HUES48 (cell line): ENCODE data around the gene FIBP.

ENCODE experiments used
- H3K27ac ChIP-seq: one replicate; pipeline ENCODE4 v1.7.0; 2013; ENCODE audit warnings: low read depth, low read length, inconsistent platforms
- H3K27me3 ChIP-seq: 2 replicates; pipeline ENCODE4 v1.6.1; 2013; ENCODE audit warnings: mild to moderate bottlenecking, low read length; ENCODE audit not compliant: control insufficient read depth, insufficient read depth
- H3K36me3 ChIP-seq: 2 replicates; pipeline ENCODE4 v1.6.1; 2013; ENCODE audit warnings: low read length; ENCODE audit not compliant: control insufficient read depth, insufficient read depth
- H3K4me1 ChIP-seq: 2 replicates; pipeline ENCODE4 v1.6.1; 2013; ENCODE audit warnings: mild to moderate bottlenecking, low read length; ENCODE audit not compliant: control insufficient read depth, insufficient read depth
- H3K4me3 ChIP-seq: 2 replicates; pipeline ENCODE4 v1.5.1; 2013; ENCODE audit warnings: mild to moderate bottlenecking, low read depth, low read length
- H3K9ac ChIP-seq: 2 replicates; pipeline ENCODE4 v1.6.1; 2013; ENCODE audit warnings: mild to moderate bottlenecking, low read depth, low read length, moderate library complexity
- H3K9me3 ChIP-seq: 2 replicates; pipeline ENCODE4 v1.6.1; 2013; ENCODE audit warnings: low read length; ENCODE audit not compliant: control insufficient read depth, insufficient read depth

FIBP gene

DNA sequence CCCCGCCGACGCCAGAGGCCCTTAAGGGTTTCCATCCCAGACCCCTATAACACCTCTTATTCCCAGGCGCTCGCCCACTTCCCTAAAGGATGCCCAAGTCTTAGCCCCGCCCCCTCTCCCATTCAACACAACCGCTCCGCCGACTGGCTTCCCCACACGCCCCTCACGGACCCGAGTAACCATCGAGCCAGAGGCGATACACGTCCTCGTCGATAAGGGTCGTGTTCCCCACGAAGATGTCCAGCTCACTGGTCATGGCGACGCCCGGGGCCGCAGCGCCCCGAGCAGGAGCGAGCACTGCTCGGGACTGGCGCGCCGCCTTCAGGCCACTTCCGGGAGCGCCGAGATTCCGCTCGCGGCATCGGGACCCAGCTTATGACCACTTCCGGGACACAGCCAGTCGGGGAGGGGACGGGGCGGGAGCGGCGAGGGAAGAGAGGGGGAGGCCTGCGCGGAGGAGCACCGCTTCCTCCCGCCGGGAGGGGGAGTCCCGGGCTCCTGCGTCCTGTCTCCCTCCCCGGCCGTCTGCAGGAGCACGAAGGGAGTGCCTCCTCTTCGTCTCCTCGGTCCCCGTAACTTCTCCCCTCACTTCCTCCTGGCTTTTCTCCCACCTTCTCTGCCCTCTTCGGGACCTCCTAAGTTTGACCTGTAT lies at the start of gene FIBP:
FIBP (minus strand) TSS at position 309 of the 652 bp plus-strand sequence; CDS start at position 256, 53 bp downstream.
- Histone ChIP-seq H3K4me1 (peaks cover 23% of the 10 kb centered on the region), H3K36me3 (peaks cover 36% of the 10 kb centered on the region), H3K27me3 (peaks cover 18% of the 10 kb centered on the region)

DNA sequence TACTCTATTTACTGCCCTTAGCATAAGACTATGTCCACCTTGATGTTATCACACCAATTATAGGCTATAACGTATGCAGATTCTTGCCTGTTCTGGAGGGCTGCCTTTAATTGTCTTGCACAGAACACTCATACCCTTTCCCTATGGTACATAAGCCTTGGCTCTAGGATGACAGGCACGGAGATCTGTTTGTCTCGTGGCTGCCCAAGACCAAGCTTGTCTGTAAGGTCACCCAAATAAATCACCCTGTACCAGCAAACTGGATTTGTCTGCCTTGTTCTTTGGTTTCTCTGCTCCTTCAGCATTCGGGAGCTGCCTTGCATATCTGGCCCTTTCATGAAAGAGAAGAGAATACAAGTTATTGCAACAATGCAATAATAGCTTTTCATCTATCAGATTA lies 49.5 kb upstream of the FIBP start:
- Histone ChIP-seq H3K27ac (no peak overlapping the region), H3K9ac (no peak overlapping the region), H3K4me1 (peaks cover 5% of the 10 kb centered on the region; the same call in 1 of the 2 replicates), H3K4me3 (no peak overlapping the region), H3K9me3 (no peaks in the 10 kb centered on the region), H3K36me3 (no peaks in the 10 kb centered on the region), H3K27me3 (no peaks in the 10 kb centered on the region)

More for the DNA sequence above, at the start of gene FIBP:
- Histone ChIP-seq H3K9ac (peak within 1 kb of the TSS; percentile 54; the same call in 1 of the 2 replicates), H3K9me3 (no peaks in the 10 kb centered on the region), H3K27ac (peak within 1 kb of the TSS; percentile 85), H3K4me3 (peak within 1 kb of the TSS; percentile 83)

DNA sequence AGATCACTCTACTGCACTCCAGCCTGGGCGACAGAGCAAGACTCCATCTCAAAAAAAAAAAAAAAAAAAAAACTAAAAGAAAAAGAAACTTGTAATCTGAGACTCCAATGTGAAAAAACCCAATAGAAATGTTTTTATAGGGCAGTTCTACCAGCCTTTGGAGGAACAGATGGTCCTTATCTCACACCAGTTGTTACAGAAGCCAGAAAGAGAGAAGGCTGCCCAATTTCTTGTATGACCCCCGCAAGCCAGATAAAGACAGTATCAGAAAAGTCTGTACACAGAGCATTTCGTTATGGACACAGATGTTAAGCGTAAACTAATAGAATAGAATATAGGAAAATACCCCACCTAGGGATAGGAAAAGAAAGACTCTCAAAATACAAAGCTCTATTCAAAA lies 45.7 kb upstream of the FIBP start:
- no peaks in the 10 kb centered on the region for H3K27me3 ChIP-seq
- H3K27ac ChIP-seq, result no peak overlapping the region

DNA sequence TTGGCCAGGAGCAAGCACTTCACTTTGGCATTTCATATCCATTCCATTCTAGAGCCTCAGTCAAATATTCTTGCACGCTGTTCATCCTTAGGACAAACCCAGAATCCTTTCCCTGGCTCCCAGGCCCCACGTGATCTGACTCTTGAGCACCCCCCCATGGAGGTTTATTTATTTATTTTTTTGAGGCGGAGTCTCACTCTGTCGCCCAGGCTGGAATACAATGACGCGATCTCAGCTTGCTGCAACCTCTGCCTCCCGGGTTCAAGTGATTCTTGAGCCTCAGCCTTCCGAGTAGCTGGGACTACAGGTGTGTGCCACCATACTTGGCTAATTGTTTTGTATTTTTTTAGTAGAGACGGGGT lies 44.3 kb upstream of the FIBP start:
- Histone ChIP-seq H3K27me3 (no peaks in the 10 kb centered on the region), H3K36me3 (no peaks in the 10 kb centered on the region), H3K27ac (no peak overlapping the region), H3K4me3 (no peak overlapping the region), H3K9me3 (no peaks in the 10 kb centered on the region), H3K4me1 (peaks cover 8% of the 10 kb centered on the region), H3K9ac (no peak overlapping the region)

More for the DNA sequence above, 45.7 kb upstream of the FIBP start:
- Histone ChIP-seq H3K9ac (no peak overlapping the region), H3K4me1 (no peaks in the 10 kb centered on the region; the same call in 1 of the 2 replicates), H3K9me3 (no peaks in the 10 kb centered on the region), H3K4me3 (no peak overlapping the region), H3K36me3 (no peaks in the 10 kb centered on the region)

DNA sequence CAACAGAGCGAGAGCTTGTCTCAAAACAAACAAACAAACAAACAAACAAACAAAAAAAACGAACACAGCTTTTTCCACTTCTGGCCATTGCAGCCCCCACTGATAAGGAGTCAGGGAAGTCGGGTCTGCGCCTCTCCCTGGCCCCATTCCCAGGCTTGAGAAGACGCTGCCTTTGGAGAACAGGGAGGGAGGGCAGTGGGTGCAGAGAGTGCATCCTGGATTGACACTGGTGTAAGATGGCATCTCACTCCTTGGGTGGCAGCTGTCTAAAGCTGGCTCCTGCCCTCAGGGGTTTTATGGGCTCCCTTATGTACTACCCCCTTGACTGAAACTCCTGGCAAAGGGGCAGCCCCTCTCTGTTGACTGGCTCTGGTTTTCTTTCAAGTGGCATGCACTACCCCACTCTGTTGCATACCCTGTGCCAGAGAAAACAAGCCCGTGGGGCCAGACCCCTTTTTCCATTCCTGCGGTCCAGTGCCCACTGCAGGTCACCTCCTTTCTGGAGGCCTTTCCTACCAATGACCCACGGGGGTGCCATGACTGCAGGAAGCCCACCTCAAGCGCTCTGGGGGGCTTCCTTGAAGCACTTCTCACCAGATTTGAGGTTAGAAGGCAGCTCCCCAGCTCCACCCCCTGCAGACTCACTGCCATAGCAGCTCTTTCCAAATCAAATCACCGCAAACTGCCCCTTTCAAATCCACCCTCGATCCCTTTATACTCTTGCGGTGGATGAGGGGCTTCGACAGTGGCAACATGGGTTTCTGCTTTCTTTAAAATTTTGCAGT lies 43.7 kb upstream of the FIBP start:
- no peaks in the 10 kb centered on the region for H3K36me3 ChIP-seq
- H3K27ac ChIP-seq, result peak overlapping the region; percentile 9
- no peak overlapping the region for H3K9ac ChIP-seq
- H3K4me3 ChIP-seq, result no peak overlapping the region
- H3K27me3 ChIP-seq, result no peaks in the 10 kb centered on the region
- no peaks in the 10 kb centered on the region for H3K9me3 ChIP-seq
- peaks cover 8% of the 10 kb centered on the region for H3K4me1 ChIP-seq

DNA sequence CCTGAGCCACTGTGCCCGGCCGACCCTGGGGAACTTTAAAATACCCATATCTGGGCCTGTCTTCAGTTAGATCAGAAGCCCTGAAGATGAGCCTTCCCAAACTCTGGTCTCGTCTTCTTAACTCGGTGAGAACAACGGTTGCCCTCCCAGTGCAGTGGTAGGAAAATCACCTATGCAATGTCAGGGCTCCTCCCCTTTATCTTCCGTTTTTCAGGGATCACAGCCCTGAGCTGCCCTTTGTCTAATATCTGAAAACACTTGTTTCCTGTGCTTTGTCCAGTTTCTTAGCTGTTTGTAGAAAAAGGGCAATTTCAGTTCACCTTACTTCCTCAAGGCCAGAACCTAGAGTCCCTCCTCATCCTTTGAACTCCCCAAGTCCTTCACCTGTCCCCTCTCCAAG lies 40.4 kb upstream of the FIBP start:
- no peaks in the 10 kb centered on the region for H3K36me3 ChIP-seq
- H3K4me3 ChIP-seq, result no peak overlapping the region
- no peak overlapping the region for H3K9ac ChIP-seq
- no peaks in the 10 kb centered on the region for H3K27me3 ChIP-seq
- no peaks in the 10 kb centered on the region for H3K9me3 ChIP-seq
- H3K27ac ChIP-seq, result no peak overlapping the region
- H3K4me1 ChIP-seq, result peaks cover 8% of the 10 kb centered on the region

DNA sequence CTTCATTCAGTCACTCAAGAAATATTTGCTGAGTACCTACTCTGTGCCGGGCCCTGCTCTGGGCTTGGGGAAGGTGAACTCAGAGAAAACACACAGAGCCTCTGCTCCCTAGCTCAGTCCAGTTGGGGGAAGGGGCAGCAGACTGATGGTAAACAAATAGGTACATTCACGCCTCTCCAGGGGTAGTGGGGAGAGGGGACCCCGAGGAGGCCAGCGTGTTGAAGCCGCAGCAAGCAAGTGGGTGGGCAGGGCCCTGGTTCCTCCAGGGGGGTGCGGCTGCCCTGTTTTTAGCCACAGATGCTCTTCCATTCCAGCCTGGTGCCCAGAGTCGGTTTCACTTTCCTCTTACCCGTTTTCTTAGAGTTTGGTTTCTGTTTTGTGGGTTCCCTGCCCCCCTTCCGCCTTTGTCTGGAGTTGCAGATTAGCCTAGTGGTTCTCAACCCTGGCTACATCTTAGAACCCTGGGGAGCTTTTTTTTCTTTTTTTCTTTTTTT lies 39.7 kb upstream of the FIBP start:
- Histone ChIP-seq H3K9ac (peak overlapping the region; percentile 16), H3K4me3 (no peak overlapping the region), H3K4me1 (peaks cover 8% of the 10 kb centered on the region), H3K27ac (peak overlapping the region; percentile 35), H3K27me3 (no peaks in the 10 kb centered on the region), H3K9me3 (no peaks in the 10 kb centered on the region), H3K36me3 (0 out of 2 replicates have a peak, but pooled peaks cover 3% of the 10 kb centered on the region)

DNA sequence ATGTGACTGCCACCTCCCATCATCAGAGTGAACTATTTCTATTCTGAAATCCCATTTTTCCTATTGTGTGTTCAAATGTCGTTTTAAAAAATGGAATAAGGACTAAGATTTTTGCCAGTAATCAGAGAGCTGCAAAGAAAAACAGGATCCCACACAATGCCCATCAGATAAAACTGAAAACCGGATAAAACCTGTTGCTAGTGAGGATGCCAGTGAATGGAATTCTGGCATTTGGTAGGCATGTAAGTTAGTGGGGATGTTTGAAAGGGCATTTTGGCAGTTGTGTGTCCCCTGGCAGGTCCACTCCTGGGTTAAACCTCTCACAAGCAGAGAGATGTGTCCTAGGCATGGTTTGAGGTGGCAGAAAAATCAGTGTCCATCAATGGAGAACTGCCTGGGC lies 37.1 kb upstream of the FIBP start:
- H3K9me3 ChIP-seq, result no peaks in the 10 kb centered on the region
- no peak overlapping the region for H3K9ac ChIP-seq
- H3K27me3 ChIP-seq, result no peaks in the 10 kb centered on the region
- H3K4me3 ChIP-seq, result no peak overlapping the region
- H3K36me3 ChIP-seq, result peaks cover 19% of the 10 kb centered on the region
- no peak overlapping the region for H3K27ac ChIP-seq
- H3K4me1 ChIP-seq, result peaks cover 8% of the 10 kb centered on the region

DNA sequence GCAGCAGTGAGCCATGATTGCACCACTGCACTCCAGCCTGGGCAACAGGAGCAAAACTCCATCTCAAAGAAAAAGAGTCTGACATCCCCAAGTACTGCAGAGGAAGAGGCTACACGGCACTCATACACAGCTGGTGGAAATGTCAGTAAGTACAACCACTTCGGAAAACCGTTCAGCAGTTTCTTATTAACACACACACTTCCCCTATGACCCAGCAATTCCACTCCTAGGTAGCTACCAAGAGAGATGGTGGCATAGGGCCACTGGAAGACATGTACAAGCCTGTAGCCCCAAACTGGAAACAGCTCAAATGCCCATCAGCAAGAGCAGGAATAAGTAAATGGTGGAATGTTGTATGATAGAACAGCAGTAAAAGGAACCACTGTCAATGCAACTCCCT lies 34.3 kb upstream of the FIBP start:
- Histone ChIP-seq H3K9me3 (no peaks in the 10 kb centered on the region), H3K9ac (no peak overlapping the region), H3K4me1 (peaks cover 6% of the 10 kb centered on the region; the same call in 1 of the 2 replicates), H3K27me3 (no peaks in the 10 kb centered on the region), H3K27ac (no peak overlapping the region), H3K36me3 (peaks cover 19% of the 10 kb centered on the region), H3K4me3 (no peak overlapping the region)

DNA sequence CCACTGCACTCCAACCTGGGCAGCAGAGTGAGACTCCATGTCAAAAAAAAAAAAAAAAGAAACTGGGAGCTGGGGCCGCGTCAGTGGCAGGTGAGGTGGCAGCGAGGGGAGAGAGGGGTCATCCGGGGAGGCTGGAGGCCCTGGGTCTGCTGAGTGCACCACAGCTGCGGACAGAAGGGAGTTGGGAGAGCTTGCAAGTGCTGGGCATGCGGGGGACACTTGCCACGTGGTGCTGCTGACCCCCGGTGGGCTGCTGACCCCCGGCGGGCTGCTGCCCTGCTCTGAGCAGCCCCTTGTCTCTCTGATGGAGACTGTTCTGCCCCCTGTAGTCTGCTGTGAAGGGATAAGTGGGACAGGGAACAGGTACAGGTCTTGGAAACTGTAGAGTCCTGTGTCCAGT lies 33.6 kb upstream of the FIBP start:
- Histone ChIP-seq H3K27me3 (no peaks in the 10 kb centered on the region), H3K4me1 (0 out of 2 replicates have a peak, but pooled peaks cover 6% of the 10 kb centered on the region), H3K36me3 (peaks cover 22% of the 10 kb centered on the region), H3K9me3 (no peaks in the 10 kb centered on the region), H3K27ac (no peak overlapping the region), H3K4me3 (no peak overlapping the region), H3K9ac (no peak overlapping the region)

DNA sequence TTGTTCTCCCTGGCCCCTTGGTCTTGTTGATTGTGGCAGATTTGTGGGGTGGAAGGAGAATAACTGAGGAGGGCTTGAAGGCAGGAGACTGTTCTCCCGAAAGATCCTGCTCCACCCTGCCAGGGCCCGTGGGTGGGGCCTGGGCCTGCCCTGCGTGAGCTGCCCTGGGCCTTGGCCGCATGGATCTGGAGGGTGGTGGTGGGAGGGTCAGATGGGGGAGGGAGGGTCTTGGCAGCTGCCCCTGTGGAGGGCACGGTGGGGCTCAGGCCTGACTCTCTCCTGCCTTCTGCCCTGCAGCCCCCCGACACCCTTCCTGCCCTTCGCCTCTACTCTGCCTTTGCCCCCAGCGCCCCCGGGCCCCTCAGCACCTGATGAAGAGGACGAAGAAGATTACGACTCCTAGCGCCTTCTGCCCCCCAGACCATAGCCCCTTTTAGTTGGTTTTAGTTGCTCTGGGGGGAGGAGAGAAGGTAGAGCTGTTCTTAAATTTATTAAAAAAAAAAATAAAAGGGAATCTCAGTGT lies 32.8 kb upstream of the FIBP start:
- H3K36me3 ChIP-seq, result peaks cover 22% of the 10 kb centered on the region
- H3K27ac ChIP-seq, result no peak overlapping the region
- H3K9ac ChIP-seq, result no peak overlapping the region
- H3K4me1 ChIP-seq, result 0 out of 2 replicates have a peak, but pooled peaks cover 8% of the 10 kb centered on the region
- H3K4me3 ChIP-seq, result no peak overlapping the region
- no peaks in the 10 kb centered on the region for H3K27me3 ChIP-seq
- H3K9me3 ChIP-seq, result no peaks in the 10 kb centered on the region
